ENCODE measurements around the gene SLC25A36.
"Not testable (repeated sequence)": the region's sequence is repeated elsewhere in the genome, so short reads cannot be mapped to it uniquely, and the experiment has no call there.

The SLC25A36 gene

GRCh38 chr3:140995881-140996280 is 54.2 kb downstream of the SLC25A36 start:
- no peak for DNase-seq (ENCODE audit: low read depth)

- DNase-seq (ENCODE audit: low read depth), result peak; percentile 40
These were observed 58.5 kb downstream of the SLC25A36 start for GRCh38 chr3:141000027-141000663.

GRCh38 chr3:141000686-141001085 is 59.0 kb downstream of the SLC25A36 start:
- no peak for DNase-seq (ENCODE audit: low read depth)

- no peak for DNase-seq (ENCODE audit: low read depth)
These were observed 64.7 kb downstream of the SLC25A36 start for GRCh38 chr3:141006344-141006743.

GRCh38 chr3:141009496-141009895 is 67.9 kb downstream of the SLC25A36 start:
- no peak for DNase-seq (ENCODE audit: low read depth)

- DNase-seq (ENCODE audit: low read depth), result peak; percentile 35
These were observed 69.8 kb downstream of the SLC25A36 start for GRCh38 chr3:141011232-141011996.

GRCh38 chr3:141011997-141012262 is 70.3 kb downstream of the SLC25A36 start:
- DNase-seq (ENCODE audit: low read depth), result no peak

GRCh38 chr3:141012571-141012970 is 70.9 kb downstream of the SLC25A36 start:
- no peak for DNase-seq (ENCODE audit: low read depth)

GRCh38 chr3:141015481-141015880 is 73.8 kb downstream of the SLC25A36 start:
- peak; percentile 48 for DNase-seq (ENCODE audit: low read depth)

- DNase-seq (ENCODE audit: low read depth), result not testable (repeated sequence)
These were observed 76.0 kb downstream of the SLC25A36 start for GRCh38 chr3:141017366-141018322.

GRCh38 chr3:141019244-141019643 is 77.6 kb downstream of the SLC25A36 start:
- no peak for DNase-seq (ENCODE audit: low read depth)

GRCh38 chr3:141020143-141020830 is 78.7 kb downstream of the SLC25A36 start:
- no peak for DNase-seq (ENCODE audit: low read depth)

GRCh38 chr3:141021261-141021660 is 79.6 kb downstream of the SLC25A36 start:
- peak; percentile 25 for DNase-seq (ENCODE audit: low read depth)

All from stromal cell of bone marrow (primary cell).